GM12872 (cell line): ENCODE data around the gene POLR1G.

ENCODE experiments used
- TF ChIP-seq, protein P1 (sequence below): IDR thresholded peaks from 3 replicates; pipeline ENCODE4 v1.5.1; 2011; ENCODE audit warnings: low read depth, mild to moderate bottlenecking, low read length, moderate library complexity; ENCODE audit not compliant: insufficient read depth

The POLR1G gene

DNA sequence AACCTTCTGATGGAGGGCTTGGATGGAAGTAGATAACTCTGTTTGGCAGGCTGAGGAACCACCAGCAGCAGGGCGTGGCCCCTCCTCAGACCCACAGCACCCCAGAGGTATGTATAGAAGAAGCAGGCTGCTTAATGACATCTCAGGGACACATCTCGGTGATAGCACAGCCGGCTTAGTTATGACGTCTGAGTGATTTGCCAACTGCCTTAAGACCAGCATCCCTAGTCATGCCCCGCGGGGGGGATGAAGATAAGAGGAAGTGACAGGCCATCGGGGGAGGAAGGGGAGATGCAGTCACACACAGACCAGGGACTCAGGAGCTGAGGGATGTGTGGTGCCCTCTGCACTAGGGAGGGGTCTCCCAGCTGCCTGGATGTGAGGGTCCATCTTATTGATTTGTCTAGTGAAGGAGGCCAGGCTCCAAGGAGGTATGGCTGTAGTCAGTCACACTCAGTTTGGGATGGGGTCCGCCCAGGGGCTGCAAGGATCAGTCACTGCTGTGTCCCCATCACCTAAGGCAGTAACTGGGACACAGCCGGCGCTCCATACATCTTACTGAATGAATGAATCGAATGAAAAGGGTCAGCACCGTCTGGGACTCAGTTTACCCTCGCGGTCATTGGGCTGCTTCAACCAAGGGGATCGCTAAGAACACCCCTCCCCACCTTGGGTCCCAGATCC lies 36.5 kb downstream of the POLR1G start:
- TF ChIP-seq, protein P1, sequence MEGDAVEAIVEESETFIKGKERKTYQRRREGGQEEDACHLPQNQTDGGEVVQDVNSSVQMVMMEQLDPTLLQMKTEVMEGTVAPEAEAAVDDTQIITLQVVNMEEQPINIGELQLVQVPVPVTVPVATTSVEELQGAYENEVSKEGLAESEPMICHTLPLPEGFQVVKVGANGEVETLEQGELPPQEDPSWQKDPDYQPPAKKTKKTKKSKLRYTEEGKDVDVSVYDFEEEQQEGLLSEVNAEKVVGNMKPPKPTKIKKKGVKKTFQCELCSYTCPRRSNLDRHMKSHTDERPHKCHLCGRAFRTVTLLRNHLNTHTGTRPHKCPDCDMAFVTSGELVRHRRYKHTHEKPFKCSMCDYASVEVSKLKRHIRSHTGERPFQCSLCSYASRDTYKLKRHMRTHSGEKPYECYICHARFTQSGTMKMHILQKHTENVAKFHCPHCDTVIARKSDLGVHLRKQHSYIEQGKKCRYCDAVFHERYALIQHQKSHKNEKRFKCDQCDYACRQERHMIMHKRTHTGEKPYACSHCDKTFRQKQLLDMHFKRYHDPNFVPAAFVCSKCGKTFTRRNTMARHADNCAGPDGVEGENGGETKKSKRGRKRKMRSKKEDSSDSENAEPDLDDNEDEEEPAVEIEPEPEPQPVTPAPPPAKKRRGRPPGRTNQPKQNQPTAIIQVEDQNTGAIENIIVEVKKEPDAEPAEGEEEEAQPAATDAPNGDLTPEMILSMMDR, result no peak

DNA sequence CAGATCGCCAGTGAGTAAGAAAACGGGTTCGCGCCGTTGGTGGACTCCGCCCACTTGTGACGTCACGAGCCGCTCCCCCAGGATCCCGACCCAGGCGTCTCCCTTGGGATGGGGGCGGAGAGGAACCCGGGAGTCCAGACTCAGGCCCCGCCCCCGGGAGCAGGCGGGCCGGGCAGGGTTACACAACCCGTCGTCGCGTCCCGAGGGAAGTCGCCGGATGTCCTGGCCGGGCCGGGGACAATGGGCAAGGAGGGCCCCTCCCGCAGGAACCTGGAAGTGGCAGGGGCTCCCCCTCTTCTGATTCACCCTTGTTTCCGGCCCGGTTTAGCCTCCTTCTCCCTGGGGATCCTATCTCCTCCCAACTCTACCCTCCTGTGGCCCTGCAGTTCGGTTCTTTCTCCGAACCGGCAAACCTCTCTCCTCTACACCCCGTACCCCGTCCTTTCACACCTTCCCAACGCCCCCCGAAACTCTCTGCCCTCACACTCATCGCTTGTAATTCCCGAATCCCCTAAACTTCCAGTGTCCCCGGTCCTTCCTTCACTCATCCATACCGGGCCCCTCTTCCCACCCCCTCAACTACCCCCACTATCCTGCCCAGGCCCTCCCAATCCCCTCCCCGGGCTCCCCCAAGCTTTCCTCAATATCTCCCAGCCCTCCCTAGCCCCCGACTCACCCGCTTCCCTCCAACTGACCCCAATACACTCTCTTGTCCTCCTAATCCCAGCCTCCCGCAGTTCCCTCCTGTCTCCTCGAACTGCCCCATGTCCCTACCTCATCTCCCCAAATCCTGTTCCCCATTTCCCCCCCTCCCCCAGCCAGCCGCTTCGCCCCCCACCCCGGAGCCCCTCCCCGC lies 37.2 kb downstream of the POLR1G start:
- TF ChIP-seq, protein P1, result no peak

- TF ChIP-seq, protein P1, result no peak
Observed at GRCh38 chr19:45444318-45445041, 38.0 kb downstream of the POLR1G start.

DNA sequence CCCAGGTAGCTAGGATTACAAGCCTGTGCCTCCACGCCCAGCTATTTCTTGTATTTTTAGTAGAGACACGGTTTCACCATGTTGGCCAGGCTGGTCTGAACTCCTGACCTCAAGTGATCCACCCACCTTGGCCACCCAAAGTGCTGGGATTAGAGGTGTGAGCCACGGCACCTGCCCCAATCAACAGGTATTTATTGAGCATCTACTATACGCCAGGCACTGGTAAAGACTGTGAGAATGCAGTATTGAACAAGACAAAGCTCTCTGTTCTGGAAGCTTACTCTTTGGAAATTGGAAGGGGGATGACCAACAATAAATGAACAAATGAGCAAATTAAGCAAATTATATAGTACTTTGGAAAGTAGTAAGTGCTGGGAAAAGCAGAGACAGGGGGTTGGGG lies 38.7 kb downstream of the POLR1G start:
- TF ChIP-seq, protein P1, result no peak

- TF ChIP-seq, protein P1, result peak; percentile 68
Observed at GRCh38 chr19:45446295-45446694, 39.9 kb downstream of the POLR1G start.

DNA sequence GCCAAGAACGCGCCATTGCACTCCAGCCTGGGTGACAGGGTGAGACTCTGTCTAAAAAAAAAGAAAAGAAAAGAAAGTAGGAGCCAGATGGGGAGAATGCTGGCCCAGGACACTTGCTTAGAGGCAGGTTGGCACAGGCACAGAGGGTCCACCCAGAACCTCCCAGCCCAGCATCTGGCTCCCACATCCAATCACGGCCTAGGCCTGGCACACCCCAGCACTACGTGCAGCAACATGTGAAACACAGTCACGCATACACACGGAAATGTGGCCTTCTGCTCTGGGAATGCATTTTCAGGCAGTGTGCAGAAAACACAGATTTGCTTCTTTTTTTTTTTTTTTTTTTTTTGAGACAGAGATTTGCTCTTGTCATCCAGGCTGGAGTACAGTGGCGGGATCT lies 40.5 kb downstream of the POLR1G start:
- TF ChIP-seq, protein P1, result no peak

- TF ChIP-seq, protein P1, result no peak
Observed at GRCh38 chr19:45448425-45448756, 41.9 kb downstream of the POLR1G start.
